MM.1S (cell line): ENCODE measurements around the gene GATAD2A.

Experiments used
- DNase-seq: peaks from one replicate; pipeline ENCODE4 v3.0.0-alpha.2; 2015
- H2AFZ ChIP-seq: fragments of 300-600 bp; sonication (generic); 2 replicates; pipeline ENCODE4 v1.6.0; 2016; ENCODE audit warnings: antibody characterized with exemption, low read length
- H3F3A ChIP-seq: fragments of 300-600 bp; sonication (generic); 2 replicates; pipeline ENCODE4 v1.6.1; 2016; ENCODE audit warnings: mild to moderate bottlenecking, antibody characterized with exemption, low read length, moderate library complexity, mixed read lengths; ENCODE audit not compliant: insufficient read depth
- H3K27ac ChIP-seq: fragments of 300-600 bp; sonication (generic); 2 replicates; pipeline ENCODE4 v1.5.1; 2016; ENCODE audit warnings: mild to moderate bottlenecking, low read length
- H3K27me3 ChIP-seq: fragments of 300-600 bp; sonication (generic); replicated peaks from 2 replicates; pipeline ENCODE4 v1.6.0; 2016; ENCODE audit warnings: low read length; ENCODE audit not compliant: insufficient read depth
- H3K36me3 ChIP-seq: fragments of 300-600 bp; sonication (generic); replicated peaks from 2 replicates; pipeline ENCODE4 v1.6.1; 2016; ENCODE audit warnings: mild to moderate bottlenecking, low read length, mixed read lengths; ENCODE audit not compliant: insufficient read depth
- H3K4me1 ChIP-seq: fragments of 300-600 bp; sonication (generic); 2 replicates; pipeline ENCODE4 v1.6.1; 2016; ENCODE audit warnings: low read length, mixed read lengths
- H3K4me2 ChIP-seq: fragments of 300-600 bp; sonication (generic); 2 replicates; pipeline ENCODE4 v1.6.0; 2016; ENCODE audit warnings: low read depth, low read length
- H3K4me3 ChIP-seq: fragments of 300-600 bp; sonication (generic); 2 replicates; pipeline ENCODE4 v1.5.1; 2016; ENCODE audit warnings: low read length, mixed read lengths
- H3K79me2 ChIP-seq: fragments of 300-600 bp; sonication (generic); 2 replicates; pipeline ENCODE4 v1.6.1; 2016; ENCODE audit warnings: mixed run types, low read length, mixed read lengths
- H3K9ac ChIP-seq: fragments of 300-600 bp; sonication (generic); 2 replicates; pipeline ENCODE4 v1.6.1; 2016; ENCODE audit warnings: low read length, mixed read lengths
- H3K9me2 ChIP-seq: fragments of 300-600 bp; sonication (generic); replicated peaks from 2 replicates; pipeline ENCODE4 v1.6.1; 2016; ENCODE audit warnings: mild to moderate bottlenecking, low read length, mixed read lengths; ENCODE audit not compliant: insufficient read depth
- H3K9me3 ChIP-seq: fragments of 300-600 bp; sonication (generic); replicated peaks from 2 replicates; pipeline ENCODE4 v1.6.1; 2016; ENCODE audit warnings: mild to moderate bottlenecking, low read length, mixed read lengths; ENCODE audit not compliant: insufficient read depth
- H4K20me1 ChIP-seq: fragments of 300-600 bp; sonication (generic); 2 replicates; pipeline ENCODE4 v1.6.1; 2016; ENCODE audit warnings: mild to moderate bottlenecking, low read length, moderate library complexity, mixed read lengths; ENCODE audit not compliant: insufficient read depth
- EZH2 ChIP-seq: fragments of 300-600 bp; sonication (generic); optimal IDR thresholded peaks from 2 replicates; pipeline ENCODE3; 2017; ENCODE audit warnings: low read depth, mild to moderate bottlenecking, antibody characterized with exemption, low read length, mixed read lengths
- EZH2phosphoT487 ChIP-seq: fragments of 300-600 bp; sonication (generic); IDR thresholded peaks from 2 replicates; pipeline ENCODE4 v1.6.1; 2018; ENCODE audit warnings: antibody characterized with exemption, low read length
- TF ChIP-seq, protein P1 (sequence below): fragments of 300-600 bp; sonication (generic); IDR thresholded peaks from 2 replicates; pipeline ENCODE4 v1.5.1; 2016; ENCODE audit warnings: antibody characterized with exemption, low read length, mixed read lengths

The GATAD2A gene

DNA sequence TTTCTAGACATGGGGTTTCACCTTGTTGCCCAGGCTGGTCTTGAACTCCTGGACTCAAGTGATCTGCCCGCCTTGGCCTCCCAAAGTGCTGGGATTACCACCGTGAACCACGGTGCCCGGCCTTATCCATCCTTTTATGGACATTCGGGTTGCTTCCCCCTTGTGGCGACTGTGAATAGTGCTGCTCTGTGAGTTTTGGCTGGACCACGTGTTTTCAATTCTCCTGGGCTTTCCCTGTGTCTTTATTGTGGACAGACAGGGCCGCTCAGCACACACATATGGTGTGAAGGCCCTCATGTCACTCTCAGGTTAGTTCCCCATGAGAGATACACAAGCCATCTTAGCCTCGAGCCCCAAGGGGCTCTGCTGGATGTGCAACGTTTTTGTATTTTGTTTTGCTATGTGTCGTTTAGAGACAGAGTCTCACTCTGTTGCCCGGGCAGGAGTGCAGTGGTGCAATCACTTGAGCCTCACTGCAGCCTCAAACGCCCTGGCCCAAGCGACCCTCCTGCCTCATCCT is 44.3 kb upstream of the GATAD2A start:
- TF ChIP-seq, protein P1, sequence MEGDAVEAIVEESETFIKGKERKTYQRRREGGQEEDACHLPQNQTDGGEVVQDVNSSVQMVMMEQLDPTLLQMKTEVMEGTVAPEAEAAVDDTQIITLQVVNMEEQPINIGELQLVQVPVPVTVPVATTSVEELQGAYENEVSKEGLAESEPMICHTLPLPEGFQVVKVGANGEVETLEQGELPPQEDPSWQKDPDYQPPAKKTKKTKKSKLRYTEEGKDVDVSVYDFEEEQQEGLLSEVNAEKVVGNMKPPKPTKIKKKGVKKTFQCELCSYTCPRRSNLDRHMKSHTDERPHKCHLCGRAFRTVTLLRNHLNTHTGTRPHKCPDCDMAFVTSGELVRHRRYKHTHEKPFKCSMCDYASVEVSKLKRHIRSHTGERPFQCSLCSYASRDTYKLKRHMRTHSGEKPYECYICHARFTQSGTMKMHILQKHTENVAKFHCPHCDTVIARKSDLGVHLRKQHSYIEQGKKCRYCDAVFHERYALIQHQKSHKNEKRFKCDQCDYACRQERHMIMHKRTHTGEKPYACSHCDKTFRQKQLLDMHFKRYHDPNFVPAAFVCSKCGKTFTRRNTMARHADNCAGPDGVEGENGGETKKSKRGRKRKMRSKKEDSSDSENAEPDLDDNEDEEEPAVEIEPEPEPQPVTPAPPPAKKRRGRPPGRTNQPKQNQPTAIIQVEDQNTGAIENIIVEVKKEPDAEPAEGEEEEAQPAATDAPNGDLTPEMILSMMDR: peak; percentile 72
- TF ChIP-seq EZH2: no peak
- Histone ChIP-seq H3F3A (peaks cover 14% of the 10 kb centered on the region; the same call in 1 of the 2 replicates), H3K9me2 (no peaks in the 10 kb centered on the region), H3K4me1 (0 out of 2 replicates have a peak, but pooled peaks cover 3% of the 10 kb centered on the region), H3K27ac (no peak overlapping the region), H2AFZ (peak overlapping the region; percentile 13; the same call in 1 of the 2 replicates), H3K27me3 (no peaks in the 10 kb centered on the region), H3K4me3 (no peak overlapping the region), H3K9me3 (no peaks in the 10 kb centered on the region), H3K4me2 (peak overlapping the region; percentile 29; the same call in 1 of the 2 replicates), H3K9ac (no peak overlapping the region), H4K20me1 (no peaks in the 10 kb centered on the region), H3K79me2 (no peaks in the 10 kb centered on the region), H3K36me3 (no peaks in the 10 kb centered on the region)
- peak; percentile 77 for DNase-seq

DNA sequence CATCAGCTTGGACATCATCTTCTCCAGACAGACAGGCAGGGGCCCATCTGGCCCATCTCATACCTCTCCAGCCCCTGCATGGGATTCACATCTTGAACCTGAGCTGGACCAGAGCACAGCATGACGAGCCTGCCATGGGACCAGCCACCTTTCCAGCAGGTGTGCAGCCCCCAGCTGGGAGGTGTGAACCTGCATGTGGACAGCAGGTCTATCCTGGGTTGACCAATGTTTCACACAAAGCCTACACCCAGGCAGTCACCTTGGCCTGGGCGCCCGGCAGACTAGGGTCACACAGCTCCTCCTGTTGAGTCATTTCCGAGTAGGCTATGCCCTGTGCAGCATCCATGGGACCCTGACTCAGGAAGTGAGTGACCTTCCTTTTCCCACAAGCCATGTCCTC is 43.4 kb upstream of the GATAD2A start:
- H3K4me2 ChIP-seq: no peak overlapping the region
- no peak overlapping the region for H3K27ac ChIP-seq
- H3K36me3 ChIP-seq: no peaks in the 10 kb centered on the region
- no peak overlapping the region for H3K4me3 ChIP-seq
- H2AFZ ChIP-seq: no peak overlapping the region
- no peak for DNase-seq
- no peaks in the 10 kb centered on the region for H3K79me2 ChIP-seq
- no peaks in the 10 kb centered on the region for H4K20me1 ChIP-seq
- TF ChIP-seq EZH2phosphoT487 (no peak), EZH2 (no peak)
- TF ChIP-seq, protein P1: no peak
- H3K9me3 ChIP-seq: no peaks in the 10 kb centered on the region
- H3K9me2 ChIP-seq: no peaks in the 10 kb centered on the region
- no peak overlapping the region for H3K9ac ChIP-seq
- H3K27me3 ChIP-seq: no peaks in the 10 kb centered on the region
- peaks cover 10% of the 10 kb centered on the region; the same call in 1 of the 2 replicates for H3K4me1 ChIP-seq
- peaks cover 14% of the 10 kb centered on the region; the same call in 1 of the 2 replicates for H3F3A ChIP-seq

DNA sequence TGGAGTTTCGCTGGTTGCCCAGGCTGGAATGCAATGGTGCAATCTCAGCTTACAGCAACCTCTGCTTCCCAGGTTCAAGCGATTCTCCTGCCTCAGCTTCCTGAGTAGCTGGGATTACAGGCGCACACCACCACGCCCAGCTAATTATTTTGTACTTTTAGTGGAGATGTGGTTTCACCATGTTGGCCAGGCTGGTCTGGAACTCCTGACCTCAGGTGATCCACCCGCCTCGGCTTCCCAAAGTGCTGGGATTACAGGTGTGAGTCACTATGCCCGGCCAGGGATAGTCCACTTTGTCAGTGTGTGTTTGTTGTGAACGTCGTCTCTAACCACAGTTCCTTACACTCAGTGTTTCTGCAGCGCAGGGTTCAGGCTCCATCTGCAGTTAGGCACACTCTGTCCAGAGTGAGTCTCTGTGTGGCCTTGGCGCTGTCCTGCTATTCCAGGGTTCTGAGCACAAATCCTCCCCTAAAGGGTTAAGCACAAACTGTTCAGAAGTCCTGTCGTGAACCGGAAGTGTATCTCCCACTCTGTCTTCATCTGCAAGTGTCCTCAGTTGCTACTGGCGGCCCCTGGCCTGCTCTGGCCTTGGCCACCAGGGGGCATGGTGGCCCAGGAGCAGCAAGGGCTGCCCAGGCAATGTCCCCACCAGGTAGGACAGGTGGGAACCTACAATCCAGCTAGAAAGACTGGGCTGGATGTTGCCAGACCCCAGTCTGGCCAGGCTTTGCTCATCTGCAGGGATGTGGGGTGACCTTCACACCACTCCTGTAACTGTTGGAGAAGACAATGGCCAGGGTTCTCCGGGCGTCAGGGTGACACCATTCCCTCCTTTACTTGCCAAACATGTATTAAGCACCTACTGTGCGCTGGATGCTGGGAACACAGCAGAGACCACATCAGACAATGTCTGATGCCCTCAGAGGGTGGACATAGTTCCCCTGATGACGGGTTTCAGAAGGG is 38.8 kb upstream of the GATAD2A start:
- H3K9ac ChIP-seq: no peak overlapping the region; the same call in 1 of the 2 replicates
- H3K9me3 ChIP-seq: no peaks in the 10 kb centered on the region
- H3K4me3 ChIP-seq: no peak overlapping the region
- H3K27me3 ChIP-seq: no peaks in the 10 kb centered on the region
- H4K20me1 ChIP-seq: no peaks in the 10 kb centered on the region
- DNase-seq: peak; percentile 75
- peaks cover 7% of the 10 kb centered on the region; the same call in 1 of the 2 replicates for H3K4me1 ChIP-seq
- no peaks in the 10 kb centered on the region for H3K36me3 ChIP-seq
- H3F3A ChIP-seq: peaks cover 7% of the 10 kb centered on the region; the same call in 1 of the 2 replicates
- peak overlapping the region; percentile 75; the same call in 1 of the 2 replicates for H3K4me2 ChIP-seq
- no peaks in the 10 kb centered on the region for H3K9me2 ChIP-seq
- H2AFZ ChIP-seq: peak overlapping the region; percentile 98
- TF ChIP-seq EZH2: no peak
- TF ChIP-seq, protein P1: peak; percentile 99
- H3K79me2 ChIP-seq: no peaks in the 10 kb centered on the region
- no peak overlapping the region for H3K27ac ChIP-seq
